CD4-positive, alpha-beta T cell (primary cell): ENCODE data around the gene ZGLP1. TPM values are rescaled to one million over a fixed set of nuclear protein-coding genes. Genes with fewer than 3 reads are reported as not detected.

Source experiments
- ATAC-seq: fragments of 200-7000 bp; cut with Tn5 transposase; one replicate; pipeline ENCODE4 v1.10.0; 2022; ENCODE audit warnings: mild to moderate bottlenecking; ENCODE audit not compliant: poor library complexity
- CTCF ChIA-PET: fragments of 350-600 bp; sonication (Branson Sonifier 250); formaldehyde crosslinking; loops from one replicate; lab custom pipeline; 2021; ENCODE audit warnings: antibody characterized with exemption, inconsistent platforms; lab: Charles Lee
- POLR2A ChIA-PET: fragments of 350-600 bp; sonication (Branson Sonifier 250); formaldehyde crosslinking; loops from one replicate; lab custom pipeline; 2021; ENCODE audit warnings: antibody characterized with exemption, inconsistent platforms; lab: Charles Lee
- DNase-seq, 14 experiments: peaks; one replicate each; pipeline ENCODE4 v3.0.0-alpha.2; 2013 to 2020; ENCODE audit warnings: mixed read lengths in 2 of 14
- H3K27ac ChIP-seq, 2 donors: one replicate each; pipeline versions ENCODE4 v1.5.1 to v1.7.0; 2013; ENCODE audit warnings: low read length in 2 of 2, low read depth in 1 of 2, mild to moderate bottlenecking in 1 of 2
- H3K27me3 ChIP-seq, 2 experiments: 1 replicate in 1 of 2; 2 replicates in 1 of 2; pipeline versions ENCODE4 v1.6.1 to v1.7.0; 2013; ENCODE audit warnings: low read length in 2 of 2, control low read depth in 1 of 2, mild to moderate bottlenecking in 1 of 2, moderate library complexity in 1 of 2; ENCODE audit not compliant: insufficient read depth in 2 of 2, control insufficient read depth in 1 of 2
- H3K36me3 ChIP-seq: one replicate; pipeline ENCODE4 v1.6.1; 2013; ENCODE audit warnings: low read length, control low read depth; ENCODE audit not compliant: insufficient read depth
- H3K4me1 ChIP-seq: one replicate; pipeline ENCODE4 v1.6.1; 2013; ENCODE audit warnings: low read length, control low read depth; ENCODE audit not compliant: insufficient read depth
- H3K4me3 ChIP-seq: one replicate; pipeline ENCODE4 v1.5.1; 2013; ENCODE audit warnings: mild to moderate bottlenecking, low read length, moderate library complexity
- H3K9me3 ChIP-seq, 2 experiments: 1 replicate in 1 of 2; 2 replicates in 1 of 2; pipeline versions ENCODE4 v1.6.1 to v1.7.0; 2013; ENCODE audit warnings: low read length in 2 of 2, mild to moderate bottlenecking in 2 of 2, control low read depth in 1 of 2, moderate library complexity in 1 of 2; ENCODE audit not compliant: control insufficient read depth in 1 of 2, insufficient read depth in 1 of 2
- H3K27ac Mint-ChIP-seq: one replicate; pipeline ENCODE4 v1.8.0; 2020; ENCODE audit warnings: mixed read lengths
- H3K27me3 Mint-ChIP-seq: one replicate; pipeline ENCODE4 v1.8.0; 2021; ENCODE audit warnings: mixed read lengths
- H3K36me3 Mint-ChIP-seq: one replicate; pipeline ENCODE4 v1.8.0; 2021; ENCODE audit warnings: low read depth, mixed read lengths
- H3K4me1 Mint-ChIP-seq: one replicate; pipeline ENCODE4 v1.8.0; 2021; ENCODE audit warnings: low read depth, mixed read lengths
- H3K4me3 Mint-ChIP-seq: one replicate; pipeline ENCODE4 v1.8.0; 2020; ENCODE audit warnings: mild to moderate bottlenecking, mixed read lengths
- H3K9me3 Mint-ChIP-seq: one replicate; pipeline ENCODE4 v1.8.0; 2020; ENCODE audit warnings: mixed read lengths
- CTCF ChIP-seq: fragments of 200-600 bp; IDR thresholded peaks from one replicate; pipeline ENCODE4 v1.8.0; 2022; ENCODE audit warnings: antibody characterized with exemption, mild to moderate bottlenecking
- intact Hi-C, 2 experiments: fragments of 100-400 bp; cut with DNase I in 1 of 2; cut with micrococcal nuclease in 1 of 2; formaldehyde crosslinking; loops; one replicate each; pipeline versions ENCODE4 v1.15.1 to v1.9.0; 2023 to 2025; cut with DNase I, micrococcal nuclease
- total RNA-seq, 174 experiments: library from RNA in 2 of 174; stranded (reverse) in 2 of 174; gene quantifications; one replicate each; pipeline ENCODE4 v1.2.3 and lab custom pipeline; 2021 to 2026

Gene ZGLP1
- total RNA-seq, 2 experiments from 2014 or later = 1.6 to 2.6 TPM

GRCh38 chr19:10286803-10287737 is 22.5 kb downstream of the ZGLP1 start, which contains the start of gene ICAM4:
ICAM4 (plus strand) TSS chr19:10286955; CDS start chr19:10287013, 58 bp downstream.
- CTCF ChIA-PET = interaction anchor here (1.1 to 4.4 kb wide), 4 partner anchors 16 to 102 kb away, joined by 6 to 21 read pairs (median 8); partner anchors contain the start of gene ICAM1
- peaks cover 48 to 49% of the 10 kb centered on the region in 2 experiments for H3K27me3 ChIP-seq
- no peaks in the 10 kb centered on the region for H3K9me3 Mint-ChIP-seq
- H3K27ac Mint-ChIP-seq = no peak within 1 kb of the TSS
- H3K4me3 Mint-ChIP-seq = peak within 1 kb of the TSS; percentile 62
- no peak within 1 kb of the TSS for H3K27ac ChIP-seq
- ATAC-seq (peak; percentile 22), DNase-seq (peak in 5 of 14 experiments; percentile 17 to 58 (median 43))
- H3K9me3 ChIP-seq = peaks cover 0 to 38% of the 10 kb centered on the region in 2 experiments
- H3K4me3 ChIP-seq = peak within 1 kb of the TSS; percentile 32
- POLR2A ChIA-PET = interaction anchor here (1.2 to 2.5 kb wide), 2 partner anchors 16 to 51 kb away, joined by 4 to 17 read pairs; partner anchors contain the start of gene ICAM1
- peaks cover 50% of the 10 kb centered on the region for H3K27me3 Mint-ChIP-seq
- peaks cover 64% of the 10 kb centered on the region for H3K4me1 ChIP-seq
- intact Hi-C loops = loop anchor here in 1 of 2 experiments (2.0 to 5.0 kb wide), 2 partner anchors 16 to 45 kb away; partner anchors contain the start of genes ICAM1 and RAVER1
- H3K36me3 Mint-ChIP-seq = peaks cover 27% of the 10 kb centered on the region
- H3K4me1 Mint-ChIP-seq = peaks cover 63% of the 10 kb centered on the region
- TF ChIP-seq CTCF = no peak
- H3K36me3 ChIP-seq = peaks cover 31% of the 10 kb centered on the region

GRCh38 chr19:10285393-10285792 is 24.2 kb downstream of the ZGLP1 start:
- Histone ChIP-seq H3K27me3 (peaks cover 32 to 34% of the 10 kb centered on the region in 2 experiments), H3K36me3 (peaks cover 31% of the 10 kb centered on the region), H3K9me3 (peaks cover 0 to 23% of the 10 kb centered on the region in 2 experiments), H3K4me1 (peaks cover 47% of the 10 kb centered on the region), H3K4me3 (no peak overlapping the region), H3K27ac (no peak overlapping the region)
- TF ChIP-seq CTCF = no peak
- DNase-seq (peak in 1 of 14 experiments; percentile 11), ATAC-seq (no peak)
- POLR2A ChIA-PET = no interaction called here
- CTCF ChIA-PET = interaction anchor here (4.4 kb wide), 1 partner anchor 15 kb away, joined by 21 read pairs; the partner anchor contains the start of gene ICAM1
- intact Hi-C loops = loop anchor here in 1 of 2 experiments (5.0 kb wide), 1 partner anchor 47 kb away; the partner anchor contains the start of gene RAVER1
- peaks cover 46% of the 10 kb centered on the region for H3K4me1 Mint-ChIP-seq
- no peak overlapping the region for H3K4me3 Mint-ChIP-seq
- no peaks in the 10 kb centered on the region for H3K9me3 Mint-ChIP-seq
- H3K36me3 Mint-ChIP-seq = peaks cover 27% of the 10 kb centered on the region
- peaks cover 33% of the 10 kb centered on the region for H3K27me3 Mint-ChIP-seq
- no peak overlapping the region for H3K27ac Mint-ChIP-seq

- CTCF ChIA-PET = interaction anchor here (4.4 kb wide), 1 partner anchor 15 kb away, joined by 21 read pairs; the partner anchor contains the start of gene ICAM1
- H3K4me3 Mint-ChIP-seq = no peak overlapping the region
- ATAC-seq (no peak), DNase-seq (no peak)
- Histone ChIP-seq H3K36me3 (peaks cover 31% of the 10 kb centered on the region), H3K27me3 (peaks cover 27 to 29% of the 10 kb centered on the region in 2 experiments), H3K27ac (no peak overlapping the region), H3K4me3 (no peak overlapping the region), H3K9me3 (peaks cover 0 to 19% of the 10 kb centered on the region in 2 experiments), H3K4me1 (peaks cover 42% of the 10 kb centered on the region)
- H3K27me3 Mint-ChIP-seq = peaks cover 28% of the 10 kb centered on the region
- no peak for TF ChIP-seq CTCF
- peaks cover 29% of the 10 kb centered on the region for H3K36me3 Mint-ChIP-seq
- intact Hi-C loops = loop anchor here in 1 of 2 experiments (5.0 kb wide), 1 partner anchor 47 kb away; the partner anchor contains the start of gene RAVER1
- H3K4me1 Mint-ChIP-seq = peaks cover 42% of the 10 kb centered on the region
- no peaks in the 10 kb centered on the region for H3K9me3 Mint-ChIP-seq
- no peak overlapping the region for H3K27ac Mint-ChIP-seq
- POLR2A ChIA-PET = no interaction called here
These were observed 24.7 kb downstream of the ZGLP1 start for GRCh38 chr19:10284960-10285278.
